IMR-90 (cell line): Measurements from ENCODE around the gene WWC1. TPM values are rescaled to one million over a fixed set of nuclear protein-coding genes. Genes with fewer than 3 reads are reported as not detected.

Source experiments
- ATAC-seq: fragments of 200-7000 bp; cut with Tn5 transposase; 2 replicates; pipeline ENCODE4 v1.9.1; 2020; ENCODE audit warnings: low read depth, mild to moderate bottlenecking, moderate library complexity
- BruUV-seq: library from RNA; stranded (reverse); fragments of 400-500 nt; replicated peaks from 2 replicates; lab custom pipeline; 2021; lab: Mats Ljungman, UMichigan
- CTCF ChIA-PET: fragments of 300-600 bp; formaldehyde crosslinking; extraction: SDS; loops from one replicate; lab custom pipeline; 2021; ENCODE audit warnings: antibody characterized with exemption; lab: Yijun Ruan, JAX
- POLR2A ChIA-PET: fragments of 300-600 bp; sonication (Branson Sonifier 250); formaldehyde crosslinking; loops from one replicate; lab custom pipeline; 2022; ENCODE audit warnings: antibody characterized with exemption; ENCODE audit not compliant: unreplicated experiment; lab: Charles Lee
- DNase-seq: peaks from one replicate; pipeline ENCODE4 v3.0.0; 2013
- H2AFZ ChIP-seq: replicated peaks from 2 replicates; pipeline ENCODE3; 2013; ENCODE audit warnings: low read length, mild to moderate bottlenecking; ENCODE audit not compliant: poor library complexity
- H2AK5ac ChIP-seq: 2 replicates; pipeline ENCODE4 v1.6.1; 2013; ENCODE audit warnings: low read depth, low read length, inconsistent platforms
- H2AK9ac ChIP-seq: replicated peaks from 2 replicates; pipeline ENCODE3; 2013; ENCODE audit warnings: mild to moderate bottlenecking, low read depth, low read length, moderate library complexity; ENCODE audit not compliant: poor library complexity
- H2BK120ac ChIP-seq: 2 replicates; pipeline ENCODE4 v1.6.1; 2013; ENCODE audit warnings: low read depth, low read length, inconsistent platforms
- H2BK15ac ChIP-seq: 3 replicates; pipeline ENCODE4 v1.6.1; 2013; ENCODE audit warnings: low read depth, low read length, inconsistent platforms
- H2BK20ac ChIP-seq: 2 replicates; pipeline ENCODE4 v1.6.1; 2013; ENCODE audit warnings: low read depth, mild to moderate bottlenecking, inconsistent platforms, low read length, moderate library complexity
- H2BK5ac ChIP-seq: 2 replicates; pipeline ENCODE4 v1.6.1; 2013; ENCODE audit warnings: mild to moderate bottlenecking, low read depth, low read length, inconsistent platforms; ENCODE audit not compliant: poor library complexity, severe bottlenecking
- H3K14ac ChIP-seq: replicated peaks from 2 replicates; pipeline ENCODE4 v1.6.1; 2013; ENCODE audit warnings: low read depth, low read length, inconsistent platforms
- H3K18ac ChIP-seq: 2 replicates; pipeline ENCODE4 v1.6.1; 2013; ENCODE audit warnings: low read depth, low read length, control low read depth
- H3K23ac ChIP-seq: 2 replicates; pipeline ENCODE4 v1.6.1; 2013; ENCODE audit warnings: low read depth, low read length, inconsistent platforms
- H3K27ac ChIP-seq: 2 replicates; pipeline ENCODE4 v1.5.1; 2013; ENCODE audit warnings: mild to moderate bottlenecking, control low read depth, low read length; ENCODE audit not compliant: insufficient read depth
- H3K27me3 ChIP-seq: 2 replicates; pipeline ENCODE4 v1.6.1; 2013; ENCODE audit warnings: low read length; ENCODE audit not compliant: control insufficient read depth, insufficient read depth
- H3K36me3 ChIP-seq: 2 replicates; pipeline ENCODE4 v1.6.1; 2013; ENCODE audit warnings: low read length, mixed read lengths; ENCODE audit not compliant: control insufficient read depth, insufficient read depth
- H3K4ac ChIP-seq: 2 replicates; pipeline ENCODE4 v1.6.1; 2013; ENCODE audit warnings: low read depth, low read length, inconsistent platforms
- H3K4me1 ChIP-seq: 2 replicates; pipeline ENCODE4 v1.6.1; 2013; ENCODE audit warnings: low read length, mixed read lengths; ENCODE audit not compliant: control insufficient read depth, insufficient read depth
- H3K4me2 ChIP-seq: 2 replicates; pipeline ENCODE4 v1.6.1; 2013; ENCODE audit warnings: low read depth, mild to moderate bottlenecking, control low read depth, low read length, moderate library complexity
- H3K4me3 ChIP-seq: 2 replicates; pipeline ENCODE4 v1.5.1; 2013; ENCODE audit warnings: low read depth, mild to moderate bottlenecking, control low read depth, low read length, moderate library complexity; ENCODE audit not compliant: insufficient read depth
- H3K56ac ChIP-seq: 2 replicates; pipeline ENCODE4 v1.6.1; 2013; ENCODE audit warnings: low read length, inconsistent platforms; ENCODE audit not compliant: insufficient read depth; ENCODE audit errors: extremely low read depth
- H3K79me1 ChIP-seq, 2 experiments: 2 replicates each; pipeline ENCODE4 v1.6.1; 2013; ENCODE audit warnings: low read length in 2 of 2, inconsistent platforms in 1 of 2, low read depth in 1 of 2
- H3K9ac ChIP-seq: 2 replicates; pipeline ENCODE4 v1.6.1; 2013; ENCODE audit warnings: low read depth, low read length, control low read depth
- H3K9me1 ChIP-seq: 2 replicates; pipeline ENCODE4 v1.6.1; 2013; ENCODE audit warnings: low read length, inconsistent platforms; ENCODE audit not compliant: insufficient read depth
- H3K9me3 ChIP-seq: 2 replicates; pipeline ENCODE4 v1.6.1; 2013; ENCODE audit warnings: low read length; ENCODE audit not compliant: control insufficient read depth, insufficient read depth
- H4K20me1 ChIP-seq: 2 replicates; pipeline ENCODE4 v1.6.1; 2013; ENCODE audit warnings: low read length, inconsistent platforms; ENCODE audit not compliant: insufficient read depth
- H4K5ac ChIP-seq: 2 replicates; pipeline ENCODE4 v1.6.1; 2013; ENCODE audit warnings: mild to moderate bottlenecking, low read depth, low read length, control low read depth
- H4K8ac ChIP-seq, 2 experiments: 2 replicates each; pipeline ENCODE4 v1.6.1; 2013; ENCODE audit warnings: low read depth in 2 of 2, low read length in 2 of 2, control low read depth in 1 of 2, inconsistent platforms in 1 of 2
- H4K91ac ChIP-seq: 2 replicates; pipeline ENCODE4 v1.6.1; 2013; ENCODE audit warnings: low read depth, low read length, inconsistent platforms; ENCODE audit not compliant: insufficient read depth
- BHLHE40 ChIP-seq: fragments of 150-350 bp; IDR thresholded peaks from 2 replicates; pipeline ENCODE4 v1.6.1; 2016; ENCODE audit warnings: mild to moderate bottlenecking, low read depth, low read length
- CHD1 ChIP-seq: IDR thresholded peaks from 2 replicates; pipeline ENCODE4 v1.6.1; 2012; ENCODE audit warnings: low read depth, low read length, improper control_type of control experiment
- MAFK ChIP-seq: IDR thresholded peaks from 2 replicates; pipeline ENCODE4 v1.6.1; 2012; ENCODE audit warnings: low read depth, low read length, improper control_type of control experiment
- MAZ ChIP-seq: IDR thresholded peaks from 2 replicates; pipeline ENCODE4 v1.6.1; 2012; ENCODE audit warnings: low read depth, mild to moderate bottlenecking, low read length, improper control_type of control experiment, moderate library complexity, borderline replicate concordance
- MXI1 ChIP-seq: IDR thresholded peaks from 2 replicates; pipeline ENCODE4 v1.6.1; 2012; ENCODE audit warnings: low read depth, mild to moderate bottlenecking, low read length, moderate library complexity, borderline replicate concordance
- NFE2L2 ChIP-seq: fragments of 150-350 bp; IDR thresholded peaks from 2 replicates; pipeline ENCODE4 v1.6.1; 2016; ENCODE audit warnings: low read depth, mild to moderate bottlenecking, low read length
- WGBS, 2 experiments: methylation state at CpG; one replicate each; pipeline versions ENCODE4 v1.1.5 to v1.1.7; 2013; ENCODE audit warnings: missing lambda C conversion rate in 2 of 2; ENCODE audit not compliant: insufficient read length in 1 of 2; ENCODE audit errors: extremely low coverage in 2 of 2; 5-methylcytosine and 5-hydroxymethylcytosine counted together
- dilution Hi-C: fragments of 300-500 bp; cut with HindIII; formaldehyde crosslinking; loops from one replicate; pipeline ENCODE4 v1.14.3; 2018; ENCODE audit warnings: low sequenced_read_pairs; ENCODE audit not compliant: unreplicated experiment
- in situ Hi-C: fragments of 300-500 bp; cut with MboI; formaldehyde crosslinking; loops from 3 replicates; pipeline ENCODE4 v1.14.3; 2019; ENCODE audit warnings: low sequenced_read_pairs, inconsistent platforms, mixed read lengths
- intact Hi-C: fragments of 100-400 bp; cut with micrococcal nuclease; formaldehyde crosslinking; loops from 2 replicates; pipeline ENCODE4 v1.10.0; 2022
- polyA plus RNA-seq, 3 experiments: library from polyadenylated mRNA; depleted of rRNA; stranded (reverse); fragments of >200 nt; gene quantifications; 2 replicates each; pipeline ENCODE4 v1.2.3, GENCODE V29; 2012; ENCODE audit warnings: low replicate concordance in 1 of 3
- total RNA-seq: library from RNA; depleted of rRNA; stranded (reverse); fragments of >200 nt; gene quantifications from 2 replicates; pipeline ENCODE4 v1.2.3, GENCODE V29; 2012
- TF ChIP-seq, protein P1 (sequence below): conservative IDR thresholded peaks from 2 replicates; pipeline ENCODE4 v1.5.1; 2012; ENCODE audit warnings: mild to moderate bottlenecking, low read depth, low read length, improper control_type of control experiment
- TF ChIP-seq, protein P2 (sequence below): fragments of 150-350 bp; IDR thresholded peaks from 2 replicates; pipeline ENCODE4 v1.6.1; 2016; ENCODE audit warnings: low read depth, mild to moderate bottlenecking, low read length, moderate library complexity, borderline replicate concordance
- TF ChIP-seq, protein P3 (sequence below): fragments of 150-350 bp; IDR thresholded peaks from 2 replicates; pipeline ENCODE4 v1.6.1; 2017; ENCODE audit warnings: mild to moderate bottlenecking, antibody characterized with exemption, low read length, low read depth

The WWC1 gene
- total and polyA plus RNA-seq, 2 of the 4 experiments (the other 2 are of a cell fraction): 9.1 to 10.3 TPM

DNA sequence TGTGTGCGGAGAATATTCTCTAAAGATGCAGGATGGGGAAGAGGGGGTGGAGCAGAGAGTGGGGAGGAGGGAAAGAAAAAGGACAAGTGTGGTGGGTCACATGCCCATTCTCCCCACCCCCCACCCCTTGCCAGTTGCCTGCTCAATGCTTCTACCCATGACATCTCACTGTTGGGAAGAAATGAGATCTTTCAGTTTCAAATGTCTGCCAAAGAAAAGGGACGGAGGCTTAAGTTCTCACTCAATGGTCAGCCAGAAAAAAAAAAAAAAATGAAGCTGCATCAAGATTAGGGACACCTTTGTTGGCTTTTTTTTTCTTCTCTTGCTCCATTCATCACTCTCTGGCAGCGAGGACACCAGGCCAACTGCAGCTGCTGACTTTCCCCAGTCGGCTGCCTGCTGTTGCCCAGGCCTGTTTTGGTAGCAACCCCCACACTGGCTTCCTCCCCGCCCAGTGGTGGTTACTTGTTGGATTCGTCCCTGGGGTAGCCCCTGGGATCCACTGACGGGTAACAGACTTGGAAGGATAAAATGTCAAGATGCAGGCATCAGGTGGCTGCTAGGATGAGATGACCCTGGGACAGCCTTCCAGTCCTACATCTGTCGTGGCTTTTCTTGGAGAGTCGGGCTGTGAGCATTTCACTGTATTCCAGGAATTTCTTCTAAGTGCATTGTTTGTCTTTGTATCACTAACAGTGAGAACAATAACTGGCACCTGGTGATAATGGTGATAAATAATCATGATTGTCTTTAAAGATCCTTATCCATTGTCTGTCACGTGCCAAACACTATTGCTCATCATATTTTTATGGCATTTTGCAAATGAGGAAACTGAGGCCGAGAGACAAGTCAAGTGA is 9.1 kb downstream of the WWC1 start (continued):
- TF ChIP-seq NFE2L2: no peak

DNA sequence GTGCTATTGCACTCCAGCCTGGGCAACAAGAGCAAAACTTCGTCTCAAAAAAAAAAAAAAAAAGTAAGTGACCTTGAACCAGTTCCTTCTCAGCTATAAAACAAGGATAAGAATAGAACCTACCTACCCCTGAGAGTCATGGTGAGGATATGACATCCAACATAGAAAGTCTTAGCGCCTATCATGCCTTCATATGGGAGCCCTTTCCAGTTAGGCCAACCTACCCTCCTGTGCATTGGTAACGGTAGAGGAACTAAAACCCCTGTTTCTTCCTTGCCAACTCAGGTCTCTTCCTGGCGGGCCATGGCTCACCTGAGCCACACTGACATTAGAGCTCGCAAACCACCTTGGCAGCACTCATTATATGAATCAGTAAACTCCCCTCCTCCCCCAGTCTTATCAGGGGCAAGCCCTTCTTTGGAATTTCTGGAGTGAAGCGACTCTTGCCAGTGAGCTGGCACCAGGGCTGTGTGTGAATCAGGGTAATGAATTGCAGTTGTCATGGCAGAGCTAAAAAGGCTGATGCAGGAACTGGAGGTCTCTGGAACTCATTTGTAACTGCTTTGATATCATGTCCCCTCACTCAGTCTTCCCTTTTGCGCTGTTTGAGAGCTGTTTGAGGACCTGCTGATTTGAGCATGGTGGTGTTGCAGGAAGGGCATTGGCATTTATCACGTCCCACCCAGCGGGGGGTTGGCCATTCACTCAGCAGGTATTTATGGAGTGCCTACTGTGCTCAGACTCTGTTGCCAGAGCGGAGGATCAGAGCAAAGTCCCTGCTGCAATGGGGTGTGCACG is 10.3 kb downstream of the WWC1 start:
- Histone ChIP-seq H4K8ac (no peak overlapping the region), H3K4me1 (peaks cover 8% of the 10 kb centered on the region), H2AK9ac (no peak overlapping the region), H3K9me3 (no peaks in the 10 kb centered on the region), H2BK15ac (no peak overlapping the region), H4K20me1 (no peaks in the 10 kb centered on the region), H2BK5ac (no peak overlapping the region), H3K9me1 (peaks cover 3% of the 10 kb centered on the region), H3K56ac (no peak overlapping the region), H3K23ac (no peak overlapping the region), H2BK20ac (peak overlapping the region; percentile 20; the same call in 1 of the 2 replicates), H4K91ac (no peak overlapping the region), H3K14ac (no peak overlapping the region), H3K27ac (no peak overlapping the region), H3K27me3 (no peaks in the 10 kb centered on the region), H4K5ac (no peak overlapping the region), H3K9ac (no peak overlapping the region), H3K36me3 (no peaks in the 10 kb centered on the region), H3K4ac (no peak overlapping the region), H3K79me1 (peaks cover 30 to 40% of the 10 kb centered on the region in 2 experiments), H3K4me2 (no peak overlapping the region), H2AFZ (peak overlapping the region; percentile 14), H3K4me3 (no peak overlapping the region), H2AK5ac (no peak overlapping the region), H3K18ac (no peak overlapping the region), H2BK120ac (no peak overlapping the region)
- intact Hi-C loops: no loop called here
- ChIA-PET CTCF (no interaction called here), POLR2A (no interaction called here)
- BruUV-seq: no TSS peak
- ATAC-seq (peak; percentile 49; the same call in 1 of the 2 replicates), DNase-seq (no peak)
- 100% methylated on average over 1 of the region's 11 CpGs; no CpG with 5 or more reads in 1 of the 2 experiments for WGBS, 2 experiments
- dilution Hi-C loops: no loop called here
- in situ Hi-C loops: no loop called here
- no peak for TF ChIP-seq MAFK
- no peak for TF ChIP-seq BHLHE40
- TF ChIP-seq MAZ: no peak
- TF ChIP-seq, protein P1, sequence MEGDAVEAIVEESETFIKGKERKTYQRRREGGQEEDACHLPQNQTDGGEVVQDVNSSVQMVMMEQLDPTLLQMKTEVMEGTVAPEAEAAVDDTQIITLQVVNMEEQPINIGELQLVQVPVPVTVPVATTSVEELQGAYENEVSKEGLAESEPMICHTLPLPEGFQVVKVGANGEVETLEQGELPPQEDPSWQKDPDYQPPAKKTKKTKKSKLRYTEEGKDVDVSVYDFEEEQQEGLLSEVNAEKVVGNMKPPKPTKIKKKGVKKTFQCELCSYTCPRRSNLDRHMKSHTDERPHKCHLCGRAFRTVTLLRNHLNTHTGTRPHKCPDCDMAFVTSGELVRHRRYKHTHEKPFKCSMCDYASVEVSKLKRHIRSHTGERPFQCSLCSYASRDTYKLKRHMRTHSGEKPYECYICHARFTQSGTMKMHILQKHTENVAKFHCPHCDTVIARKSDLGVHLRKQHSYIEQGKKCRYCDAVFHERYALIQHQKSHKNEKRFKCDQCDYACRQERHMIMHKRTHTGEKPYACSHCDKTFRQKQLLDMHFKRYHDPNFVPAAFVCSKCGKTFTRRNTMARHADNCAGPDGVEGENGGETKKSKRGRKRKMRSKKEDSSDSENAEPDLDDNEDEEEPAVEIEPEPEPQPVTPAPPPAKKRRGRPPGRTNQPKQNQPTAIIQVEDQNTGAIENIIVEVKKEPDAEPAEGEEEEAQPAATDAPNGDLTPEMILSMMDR: no peak
- no peak for TF ChIP-seq NFE2L2
- TF ChIP-seq, protein P2, sequence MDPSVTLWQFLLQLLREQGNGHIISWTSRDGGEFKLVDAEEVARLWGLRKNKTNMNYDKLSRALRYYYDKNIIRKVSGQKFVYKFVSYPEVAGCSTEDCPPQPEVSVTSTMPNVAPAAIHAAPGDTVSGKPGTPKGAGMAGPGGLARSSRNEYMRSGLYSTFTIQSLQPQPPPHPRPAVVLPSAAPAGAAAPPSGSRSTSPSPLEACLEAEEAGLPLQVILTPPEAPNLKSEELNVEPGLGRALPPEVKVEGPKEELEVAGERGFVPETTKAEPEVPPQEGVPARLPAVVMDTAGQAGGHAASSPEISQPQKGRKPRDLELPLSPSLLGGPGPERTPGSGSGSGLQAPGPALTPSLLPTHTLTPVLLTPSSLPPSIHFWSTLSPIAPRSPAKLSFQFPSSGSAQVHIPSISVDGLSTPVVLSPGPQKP: no peak
- no peak for TF ChIP-seq CHD1
- TF ChIP-seq MXI1: no peak
- TF ChIP-seq, protein P3, sequence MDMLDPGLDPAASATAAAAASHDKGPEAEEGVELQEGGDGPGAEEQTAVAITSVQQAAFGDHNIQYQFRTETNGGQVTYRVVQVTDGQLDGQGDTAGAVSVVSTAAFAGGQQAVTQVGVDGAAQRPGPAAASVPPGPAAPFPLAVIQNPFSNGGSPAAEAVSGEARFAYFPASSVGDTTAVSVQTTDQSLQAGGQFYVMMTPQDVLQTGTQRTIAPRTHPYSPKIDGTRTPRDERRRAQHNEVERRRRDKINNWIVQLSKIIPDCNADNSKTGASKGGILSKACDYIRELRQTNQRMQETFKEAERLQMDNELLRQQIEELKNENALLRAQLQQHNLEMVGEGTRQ: no peak
